Panc1 (cell line): ENCODE measurements around the gene IPO5.

ENCODE experiments used
- POLR2AphosphoS5 ChIP-seq: IDR thresholded peaks from 2 replicates; pipeline ENCODE4 v1.6.1; 2012; ENCODE audit warnings: mild to moderate bottlenecking, low read depth, low read length, moderate library complexity
- SIN3A ChIP-seq: IDR thresholded peaks from 2 replicates; pipeline ENCODE4 v1.6.1; 2012; ENCODE audit warnings: low read depth, mild to moderate bottlenecking, low read length, moderate library complexity, borderline replicate concordance; ENCODE audit not compliant: insufficient read depth
- TF ChIP-seq, protein P1 (sequence below): fragments of 450-650 bp; IDR thresholded peaks from 2 replicates; pipeline ENCODE4 v1.5.1; 2017; ENCODE audit warnings: mild to moderate bottlenecking
- TF ChIP-seq, protein P2 (sequence below), 2 experiments: IDR thresholded peaks; 2 replicates each; pipeline ENCODE4 v1.6.1; 2011 to 2012; ENCODE audit warnings: low read depth in 2 of 2, control low read depth in 1 of 2, low read length in 1 of 2, mild to moderate bottlenecking in 1 of 2, moderate library complexity in 1 of 2; ENCODE audit not compliant: insufficient read depth in 1 of 2

DNA sequence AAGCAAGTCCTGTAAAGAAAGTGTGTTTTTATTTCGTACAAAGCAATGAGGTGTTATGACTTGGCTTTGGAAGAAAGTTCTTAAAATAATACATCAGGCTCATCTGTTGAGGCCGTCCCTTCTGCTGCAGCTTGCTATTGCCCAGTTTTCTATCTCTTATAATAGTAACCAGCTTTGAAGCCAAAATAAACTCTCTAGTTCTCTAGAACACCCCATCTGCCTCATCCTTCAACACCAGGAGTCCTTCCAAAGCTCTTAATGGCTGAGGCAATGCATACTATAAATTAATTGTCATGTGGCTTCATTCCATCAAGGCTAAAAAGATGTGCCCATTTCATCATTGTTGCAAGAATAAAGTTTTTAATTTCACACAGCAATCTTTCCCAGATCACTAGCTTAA lies 49.4 kb upstream of the IPO5 start:
- no peak for TF ChIP-seq SIN3A
- TF ChIP-seq, protein P1, sequence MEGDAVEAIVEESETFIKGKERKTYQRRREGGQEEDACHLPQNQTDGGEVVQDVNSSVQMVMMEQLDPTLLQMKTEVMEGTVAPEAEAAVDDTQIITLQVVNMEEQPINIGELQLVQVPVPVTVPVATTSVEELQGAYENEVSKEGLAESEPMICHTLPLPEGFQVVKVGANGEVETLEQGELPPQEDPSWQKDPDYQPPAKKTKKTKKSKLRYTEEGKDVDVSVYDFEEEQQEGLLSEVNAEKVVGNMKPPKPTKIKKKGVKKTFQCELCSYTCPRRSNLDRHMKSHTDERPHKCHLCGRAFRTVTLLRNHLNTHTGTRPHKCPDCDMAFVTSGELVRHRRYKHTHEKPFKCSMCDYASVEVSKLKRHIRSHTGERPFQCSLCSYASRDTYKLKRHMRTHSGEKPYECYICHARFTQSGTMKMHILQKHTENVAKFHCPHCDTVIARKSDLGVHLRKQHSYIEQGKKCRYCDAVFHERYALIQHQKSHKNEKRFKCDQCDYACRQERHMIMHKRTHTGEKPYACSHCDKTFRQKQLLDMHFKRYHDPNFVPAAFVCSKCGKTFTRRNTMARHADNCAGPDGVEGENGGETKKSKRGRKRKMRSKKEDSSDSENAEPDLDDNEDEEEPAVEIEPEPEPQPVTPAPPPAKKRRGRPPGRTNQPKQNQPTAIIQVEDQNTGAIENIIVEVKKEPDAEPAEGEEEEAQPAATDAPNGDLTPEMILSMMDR: no peak
- no peak for TF ChIP-seq POLR2AphosphoS5
- TF ChIP-seq, protein P2, sequence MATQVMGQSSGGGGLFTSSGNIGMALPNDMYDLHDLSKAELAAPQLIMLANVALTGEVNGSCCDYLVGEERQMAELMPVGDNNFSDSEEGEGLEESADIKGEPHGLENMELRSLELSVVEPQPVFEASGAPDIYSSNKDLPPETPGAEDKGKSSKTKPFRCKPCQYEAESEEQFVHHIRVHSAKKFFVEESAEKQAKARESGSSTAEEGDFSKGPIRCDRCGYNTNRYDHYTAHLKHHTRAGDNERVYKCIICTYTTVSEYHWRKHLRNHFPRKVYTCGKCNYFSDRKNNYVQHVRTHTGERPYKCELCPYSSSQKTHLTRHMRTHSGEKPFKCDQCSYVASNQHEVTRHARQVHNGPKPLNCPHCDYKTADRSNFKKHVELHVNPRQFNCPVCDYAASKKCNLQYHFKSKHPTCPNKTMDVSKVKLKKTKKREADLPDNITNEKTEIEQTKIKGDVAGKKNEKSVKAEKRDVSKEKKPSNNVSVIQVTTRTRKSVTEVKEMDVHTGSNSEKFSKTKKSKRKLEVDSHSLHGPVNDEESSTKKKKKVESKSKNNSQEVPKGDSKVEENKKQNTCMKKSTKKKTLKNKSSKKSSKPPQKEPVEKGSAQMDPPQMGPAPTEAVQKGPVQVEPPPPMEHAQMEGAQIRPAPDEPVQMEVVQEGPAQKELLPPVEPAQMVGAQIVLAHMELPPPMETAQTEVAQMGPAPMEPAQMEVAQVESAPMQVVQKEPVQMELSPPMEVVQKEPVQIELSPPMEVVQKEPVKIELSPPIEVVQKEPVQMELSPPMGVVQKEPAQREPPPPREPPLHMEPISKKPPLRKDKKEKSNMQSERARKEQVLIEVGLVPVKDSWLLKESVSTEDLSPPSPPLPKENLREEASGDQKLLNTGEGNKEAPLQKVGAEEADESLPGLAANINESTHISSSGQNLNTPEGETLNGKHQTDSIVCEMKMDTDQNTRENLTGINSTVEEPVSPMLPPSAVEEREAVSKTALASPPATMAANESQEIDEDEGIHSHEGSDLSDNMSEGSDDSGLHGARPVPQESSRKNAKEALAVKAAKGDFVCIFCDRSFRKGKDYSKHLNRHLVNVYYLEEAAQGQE (IDR thresholded peaks at IDR 0.05; ENCODE audit: insufficient read depth in 1 of 2, low read depth in 2 of 2, low read length in 1 of 2): no peak
